ENCODE results near the gene PTPN23. TPM values are rescaled to one million over a fixed set of nuclear protein-coding genes. Genes with fewer than 3 reads are reported as not detected.

Gene PTPN23
- total and polyA plus RNA-seq, 4 experiments from 2014 or later: 0.46 to 53.9 (median 27.2) TPM

- H3K4me3 Mint-ChIP-seq: no peak overlapping the region
- no peak overlapping the region for H3K27ac Mint-ChIP-seq
- ChIA-PET CTCF (ENCODE audit: partially characterized antibody) (interaction anchor here (1.3 kb wide), 1 partner anchor 10 kb away, joined by 4 read pairs; the partner anchor contains the start of gene PTPN23), POLR2A (ENCODE audit: partially characterized antibody) (interaction anchor here (1.0 to 1.3 kb wide), 2 partner anchors 8 to 9 kb away, joined by 3 to 4 read pairs; partner anchors contain the start of gene PTPN23)
- H3K9me3 ChIP-seq (ENCODE audit: control insufficient read depth in 1 of 2, low read length in 2 of 2): no peaks in the 10 kb centered on the region
- H3K27me3 Mint-ChIP-seq: peaks cover 1 to 2% of the 10 kb centered on the region in 2 donors
- H3K36me3 ChIP-seq (ENCODE audit: insufficient read depth, low read length): no peaks in the 10 kb centered on the region
- intact Hi-C loops (cut with micrococcal nuclease): loop anchor here (2.0 kb wide), 1 partner anchor 666 kb away; no protein-coding TSS in a partner anchor
- DNase-seq: peak in 2 of 5 donors; percentile 15 to 22
- H3K27me3 ChIP-seq (ENCODE audit: insufficient read depth, low read length): no peaks in the 10 kb centered on the region
- no peak overlapping the region for H3K4me3 ChIP-seq (ENCODE audit: low read length in 2 of 2)
- no peaks in the 10 kb centered on the region for H3K36me3 Mint-ChIP-seq
- no peaks in the 10 kb centered on the region for H3K4me1 ChIP-seq (ENCODE audit: insufficient read depth, low read length)
- no peaks in the 10 kb centered on the region for H3K4me1 Mint-ChIP-seq
- no peaks in the 10 kb centered on the region for H3K9me3 Mint-ChIP-seq
- no peak overlapping the region for H3K27ac ChIP-seq (ENCODE audit: low read depth, low read length)
These were observed 9.7 kb upstream of the PTPN23 start for GRCh38 chr3:47370887-47371697.

GRCh38 chr3:47374587-47374986 is 6.2 kb upstream of the PTPN23 start:
- Mint-ChIP-seq H3K9me3 (no peaks in the 10 kb centered on the region), H3K4me3 (no peak overlapping the region), H3K27me3 (no peaks in the 10 kb centered on the region), H3K4me1 (peaks cover 4 to 11% (median 7%) of the 10 kb centered on the region in 4 donors), H3K27ac (no peak overlapping the region), H3K36me3 (no peaks in the 10 kb centered on the region)
- H3K27me3 ChIP-seq (ENCODE audit: insufficient read depth, low read length): no peaks in the 10 kb centered on the region
- no peaks in the 10 kb centered on the region for H3K9me3 ChIP-seq (ENCODE audit: control insufficient read depth in 1 of 2, low read length in 2 of 2)
- ChIA-PET CTCF (ENCODE audit: partially characterized antibody) (no interaction called here), POLR2A (ENCODE audit: partially characterized antibody) (interaction anchor here (1.2 kb wide), 1 partner anchor 34 kb away, joined by 3 read pairs; no protein-coding TSS in a partner anchor)
- no peak overlapping the region for H3K4me3 ChIP-seq (ENCODE audit: low read length in 2 of 2)
- intact Hi-C loops (cut with micrococcal nuclease): no loop called here
- no peak overlapping the region for H3K27ac ChIP-seq (ENCODE audit: low read depth, low read length)
- no peaks in the 10 kb centered on the region for H3K36me3 ChIP-seq (ENCODE audit: insufficient read depth, low read length)
- H3K4me1 ChIP-seq (ENCODE audit: insufficient read depth, low read length): peaks cover 9% of the 10 kb centered on the region
- DNase-seq: no peak

DNA sequence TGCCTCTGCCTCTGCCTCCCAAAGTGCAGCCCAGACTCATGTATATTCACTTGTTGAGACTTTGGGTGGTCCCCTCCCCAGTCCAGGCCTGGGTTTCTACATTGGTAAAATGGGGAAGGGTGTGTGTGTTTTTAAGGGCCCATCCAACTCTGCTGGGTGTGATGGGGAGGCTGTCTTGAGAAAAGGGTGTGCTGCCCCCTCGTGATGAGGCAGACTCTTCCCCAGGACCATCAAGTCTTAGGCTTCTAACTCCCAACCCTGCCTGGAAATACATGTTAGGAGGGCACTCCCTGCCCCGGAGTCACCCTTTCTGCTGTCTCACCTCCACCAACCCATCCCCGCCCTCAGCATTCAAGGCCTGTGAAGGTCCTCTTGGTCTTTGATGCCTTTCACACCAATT is 4.4 kb upstream of the PTPN23 start:
- Histone ChIP-seq H3K4me3 (ENCODE audit: low read length in 2 of 2) (no peak overlapping the region), H3K4me1 (ENCODE audit: insufficient read depth, low read length) (peaks cover 18% of the 10 kb centered on the region), H3K36me3 (ENCODE audit: insufficient read depth, low read length) (no peaks in the 10 kb centered on the region), H3K27ac (ENCODE audit: low read depth, low read length) (no peak overlapping the region), H3K27me3 (ENCODE audit: insufficient read depth, low read length) (no peaks in the 10 kb centered on the region), H3K9me3 (ENCODE audit: control insufficient read depth in 1 of 2, low read length in 2 of 2) (no peaks in the 10 kb centered on the region)
- CTCF ChIA-PET (ENCODE audit: partially characterized antibody): no interaction called here
- H3K27me3 Mint-ChIP-seq: no peaks in the 10 kb centered on the region
- H3K9me3 Mint-ChIP-seq: no peaks in the 10 kb centered on the region
- intact Hi-C loops (cut with micrococcal nuclease): no loop called here
- POLR2A ChIA-PET (ENCODE audit: partially characterized antibody): no interaction called here
- peaks cover 12 to 29% (median 16%) of the 10 kb centered on the region in 4 donors for H3K4me1 Mint-ChIP-seq
- H3K4me3 Mint-ChIP-seq: no peak overlapping the region
- no peak for DNase-seq
- peaks cover 0 to 9% of the 10 kb centered on the region in 2 donors for H3K36me3 Mint-ChIP-seq
- H3K27ac Mint-ChIP-seq: peak overlapping the region in 1 of 7 donors; percentile 59

- Histone ChIP-seq H3K4me1 (ENCODE audit: insufficient read depth, low read length) (peaks cover 26% of the 10 kb centered on the region), H3K27ac (ENCODE audit: low read depth, low read length) (no peak overlapping the region), H3K9me3 (ENCODE audit: control insufficient read depth in 1 of 2, low read length in 2 of 2) (no peaks in the 10 kb centered on the region), H3K36me3 (ENCODE audit: insufficient read depth, low read length) (no peaks in the 10 kb centered on the region), H3K4me3 (ENCODE audit: low read length in 2 of 2) (no peak overlapping the region), H3K27me3 (ENCODE audit: insufficient read depth, low read length) (no peaks in the 10 kb centered on the region)
- no peak for DNase-seq
- CTCF ChIA-PET (ENCODE audit: partially characterized antibody): no interaction called here
- H3K27ac Mint-ChIP-seq: peak overlapping the region in 3 of 7 donors; percentile 22 to 60 (median 59)
- intact Hi-C loops (cut with micrococcal nuclease): no loop called here
- peaks cover 0 to 13% of the 10 kb centered on the region in 2 donors for H3K36me3 Mint-ChIP-seq
- no peak overlapping the region for H3K4me3 Mint-ChIP-seq
- peaks cover 17 to 36% (median 23%) of the 10 kb centered on the region in 4 donors for H3K4me1 Mint-ChIP-seq
- H3K27me3 Mint-ChIP-seq: no peaks in the 10 kb centered on the region
- POLR2A ChIA-PET (ENCODE audit: partially characterized antibody): no interaction called here
- no peaks in the 10 kb centered on the region for H3K9me3 Mint-ChIP-seq
These were observed 3.6 kb upstream of the PTPN23 start for GRCh38 chr3:47377186-47377585.

DNA sequence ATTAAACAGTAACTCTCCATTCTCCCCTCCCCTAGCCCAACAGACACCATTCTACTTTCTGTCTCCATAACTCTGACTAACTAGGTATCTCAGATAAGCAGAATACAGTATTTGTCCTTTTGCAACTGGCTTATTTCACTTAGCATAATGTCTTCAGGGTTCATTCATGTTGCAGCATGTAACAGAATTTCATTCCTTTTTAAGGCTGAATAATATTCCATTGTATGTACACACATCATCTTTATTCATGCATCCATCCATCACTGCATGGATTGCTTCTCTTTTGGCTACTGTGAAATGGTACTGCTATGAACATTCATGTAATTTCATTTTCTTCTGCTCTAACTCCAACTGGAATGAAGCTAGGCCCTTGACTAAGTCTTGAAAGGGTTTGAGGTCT is 2.0 kb upstream of the PTPN23 start:
- no peak for DNase-seq
- CTCF ChIA-PET (ENCODE audit: partially characterized antibody): interaction anchor here (1.5 kb wide), 1 partner anchor 10 kb away, joined by 6 read pairs; no protein-coding TSS in a partner anchor
- intact Hi-C loops (cut with micrococcal nuclease): no loop called here
- Histone ChIP-seq H3K4me3 (ENCODE audit: low read length in 2 of 2) (no peak overlapping the region), H3K4me1 (ENCODE audit: insufficient read depth, low read length) (peaks cover 40% of the 10 kb centered on the region), H3K9me3 (ENCODE audit: control insufficient read depth in 1 of 2, low read length in 2 of 2) (no peaks in the 10 kb centered on the region), H3K27me3 (ENCODE audit: insufficient read depth, low read length) (no peaks in the 10 kb centered on the region), H3K27ac (ENCODE audit: low read depth, low read length) (no peak overlapping the region), H3K36me3 (ENCODE audit: insufficient read depth, low read length) (no peaks in the 10 kb centered on the region)
- Mint-ChIP-seq H3K27ac (peak overlapping the region in 4 of 7 donors; percentile 29 to 100 (median 39)), H3K4me3 (peak overlapping the region in 3 of 8 donors; percentile 25 to 51 (median 35)), H3K9me3 (peaks cover 0 to 2% (median 0%) of the 10 kb centered on the region in 8 donors), H3K36me3 (peaks cover 0 to 13% of the 10 kb centered on the region in 2 donors), H3K27me3 (no peaks in the 10 kb centered on the region), H3K4me1 (peaks cover 23 to 48% (median 34%) of the 10 kb centered on the region in 4 donors)
- POLR2A ChIA-PET (ENCODE audit: partially characterized antibody): no interaction called here

DNA sequence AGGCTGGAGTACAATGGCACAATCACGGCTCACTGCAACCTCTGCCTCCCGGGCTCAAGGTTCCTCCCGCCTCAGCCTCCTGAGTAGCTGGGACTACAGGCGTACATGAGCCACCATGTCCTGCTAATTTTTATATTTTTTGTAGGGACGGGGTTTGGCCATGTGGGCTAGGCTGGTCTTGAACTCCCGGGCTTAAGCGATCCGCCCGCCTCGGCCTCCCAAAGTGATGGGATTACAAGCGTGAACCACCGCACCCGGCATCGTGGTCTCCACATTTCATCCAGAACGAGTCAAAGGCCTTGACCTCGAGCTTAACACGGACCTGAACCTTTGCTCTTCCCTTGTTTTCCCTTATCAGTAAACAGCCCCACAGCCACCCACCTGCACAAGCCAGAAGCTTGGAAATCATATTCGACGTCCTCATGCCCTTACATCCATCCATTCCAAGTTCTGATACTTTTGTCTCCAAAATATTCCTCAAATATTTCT is 1.4 kb upstream of the PTPN23 start:
- no peaks in the 10 kb centered on the region for H3K9me3 ChIP-seq (ENCODE audit: control insufficient read depth in 1 of 2, low read length in 2 of 2)
- Mint-ChIP-seq H3K9me3 (peaks cover 0 to 2% (median 0%) of the 10 kb centered on the region in 8 donors), H3K27ac (peak overlapping the region; percentile 95 to 100 (median 100)), H3K4me3 (peak overlapping the region; percentile 77 to 99 (median 99)), H3K27me3 (no peaks in the 10 kb centered on the region), H3K36me3 (peaks cover 0 to 13% of the 10 kb centered on the region in 2 donors), H3K4me1 (peaks cover 23 to 49% (median 35%) of the 10 kb centered on the region in 4 donors)
- no peaks in the 10 kb centered on the region for H3K27me3 ChIP-seq (ENCODE audit: insufficient read depth, low read length)
- POLR2A ChIA-PET (ENCODE audit: partially characterized antibody): interaction anchor here (1.2 to 1.7 kb wide), 3 partner anchors 8 to 215 kb away, joined by 4 to 16 read pairs (median 6); partner anchors contain the start of genes SCAP and SETD2
- peak overlapping the region; percentile 90 for H3K27ac ChIP-seq (ENCODE audit: low read depth, low read length)
- peaks cover 40% of the 10 kb centered on the region for H3K4me1 ChIP-seq (ENCODE audit: insufficient read depth, low read length)
- intact Hi-C loops (cut with micrococcal nuclease): no loop called here
- no peaks in the 10 kb centered on the region for H3K36me3 ChIP-seq (ENCODE audit: insufficient read depth, low read length)
- no peak for DNase-seq
- CTCF ChIA-PET (ENCODE audit: partially characterized antibody): no interaction called here
- peak overlapping the region; percentile 88 to 97 for H3K4me3 ChIP-seq (ENCODE audit: low read length in 2 of 2)
